CMK (cell line): Measurements from ENCODE around the gene GTF3A.
"Not testable (repeated sequence)": the region's sequence is repeated elsewhere in the genome, so short reads cannot be mapped to it uniquely, and the experiment has no call there.

ENCODE experiments used
- DNase-seq: peaks from one replicate; pipeline ENCODE4 v3.0.0-alpha.2; 2010; ENCODE audit warnings: low read depth

GTF3A gene

DNA sequence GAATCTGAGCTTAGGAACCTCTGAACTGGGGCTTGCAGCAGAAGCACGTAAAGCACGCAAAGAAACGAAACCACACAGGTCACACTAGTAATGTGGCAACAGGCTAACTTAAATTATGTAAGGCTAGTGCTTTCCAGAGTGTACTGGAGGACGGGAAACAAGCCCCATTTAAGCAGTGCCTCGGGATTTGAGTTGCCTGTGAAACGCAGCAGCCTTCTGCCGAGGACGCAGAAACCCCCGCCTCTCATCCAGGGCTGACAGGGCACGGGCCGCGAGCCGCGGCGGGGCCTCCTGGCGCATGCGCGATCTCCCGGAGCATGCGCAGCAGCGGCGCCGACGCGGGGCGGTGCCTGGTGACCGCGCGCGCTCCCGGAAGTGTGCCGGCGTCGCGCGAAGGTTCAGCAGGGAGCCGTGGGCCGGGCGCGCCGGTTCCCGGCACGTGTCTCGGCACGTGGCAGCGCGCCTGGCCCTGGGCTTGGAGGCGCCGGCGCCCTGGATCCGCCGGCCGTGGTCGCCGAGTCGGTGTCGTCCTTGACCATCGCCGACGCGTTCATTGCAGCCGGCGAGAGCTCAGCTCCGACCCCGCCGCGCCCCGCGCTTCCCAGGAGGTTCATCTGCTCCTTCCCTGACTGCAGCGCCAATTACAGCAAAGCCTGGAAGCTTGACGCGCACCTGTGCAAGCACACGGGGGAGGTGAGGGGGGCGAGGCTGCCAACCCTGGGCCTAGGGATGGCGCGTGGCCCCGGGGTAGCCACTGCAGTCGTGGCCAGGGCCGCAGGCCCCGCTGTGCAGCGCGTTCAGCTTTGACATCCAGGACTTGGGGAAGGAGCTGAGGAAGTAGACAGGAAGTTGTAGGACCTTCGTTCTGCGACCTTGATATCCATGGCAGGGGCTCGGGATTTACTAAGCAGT is at the start of gene GTF3A:
TSS of gene GTF3A (plus strand) at position 374 of the 912 bp plus-strand sequence.
- peak; percentile 61 for DNase-seq

DNA sequence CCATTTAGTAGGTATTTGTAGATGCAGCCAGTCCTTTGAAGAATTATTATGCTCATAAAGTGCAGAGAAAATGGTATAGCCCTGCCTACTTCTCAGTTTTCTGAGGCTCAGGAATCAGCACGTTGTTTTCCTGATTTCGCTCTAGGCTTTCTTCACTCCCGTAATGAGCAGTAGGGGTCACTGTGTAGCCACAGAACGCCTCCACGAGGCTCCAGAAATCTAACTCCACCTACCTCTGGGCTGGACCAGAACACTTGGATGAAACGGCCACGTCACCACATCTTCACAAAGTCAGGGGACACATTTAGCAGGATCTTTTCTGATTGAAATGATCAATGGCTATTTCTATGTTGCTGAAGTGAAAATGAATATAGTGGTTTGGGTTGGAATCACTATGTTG is 49.8 kb upstream of the GTF3A start:
- DNase-seq = no peak

DNA sequence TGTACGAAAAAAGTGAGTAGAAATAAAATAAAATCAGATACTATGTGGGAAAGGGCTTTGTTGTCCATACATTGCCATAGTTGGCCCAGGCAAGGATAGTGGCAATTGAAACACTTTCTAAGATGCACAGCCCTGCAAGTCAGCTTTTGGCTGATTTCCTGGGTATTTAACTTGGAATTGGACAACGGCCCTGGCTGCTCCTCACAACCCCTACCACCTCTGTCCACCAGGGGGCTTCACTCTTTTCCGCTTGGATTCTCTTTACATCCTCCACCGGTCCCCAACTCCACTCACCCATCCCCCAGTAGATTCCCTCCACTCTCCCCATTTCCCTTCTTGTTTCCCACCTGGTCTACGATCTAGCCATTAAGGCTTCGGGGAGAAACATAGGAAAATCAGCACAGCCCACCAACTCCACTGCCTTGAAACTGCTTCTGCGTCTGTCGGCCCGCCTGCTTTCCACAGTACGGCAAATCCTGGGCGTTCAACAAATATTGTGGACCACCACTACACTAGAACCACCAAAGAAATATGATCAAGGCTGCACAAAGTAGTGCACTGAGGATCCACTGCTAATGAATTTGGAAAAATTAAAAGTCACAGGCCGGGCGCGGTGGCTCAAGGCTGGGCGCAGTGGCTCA is 48.6 kb upstream of the GTF3A start:
- no peak for DNase-seq

DNA sequence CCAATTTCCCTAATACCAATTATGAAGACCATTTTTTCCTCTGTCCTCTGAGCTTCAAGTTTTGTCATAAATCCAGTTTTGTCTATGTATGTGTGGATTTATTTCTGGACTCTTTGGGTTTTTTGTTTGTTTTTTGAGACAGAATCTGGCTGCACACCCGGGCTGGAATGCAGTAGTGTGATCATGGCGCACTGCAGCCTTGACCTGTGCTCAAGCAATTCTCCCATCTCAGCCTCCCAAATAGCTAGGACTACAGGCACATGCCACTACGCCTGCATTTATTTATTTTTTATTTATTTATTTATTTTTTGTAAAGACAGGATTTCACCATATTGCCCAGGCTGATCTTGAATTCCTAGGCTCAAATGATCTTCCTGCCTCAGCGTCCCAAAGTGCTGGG is 45.3 kb upstream of the GTF3A start:
- DNase-seq = no peak

DNA sequence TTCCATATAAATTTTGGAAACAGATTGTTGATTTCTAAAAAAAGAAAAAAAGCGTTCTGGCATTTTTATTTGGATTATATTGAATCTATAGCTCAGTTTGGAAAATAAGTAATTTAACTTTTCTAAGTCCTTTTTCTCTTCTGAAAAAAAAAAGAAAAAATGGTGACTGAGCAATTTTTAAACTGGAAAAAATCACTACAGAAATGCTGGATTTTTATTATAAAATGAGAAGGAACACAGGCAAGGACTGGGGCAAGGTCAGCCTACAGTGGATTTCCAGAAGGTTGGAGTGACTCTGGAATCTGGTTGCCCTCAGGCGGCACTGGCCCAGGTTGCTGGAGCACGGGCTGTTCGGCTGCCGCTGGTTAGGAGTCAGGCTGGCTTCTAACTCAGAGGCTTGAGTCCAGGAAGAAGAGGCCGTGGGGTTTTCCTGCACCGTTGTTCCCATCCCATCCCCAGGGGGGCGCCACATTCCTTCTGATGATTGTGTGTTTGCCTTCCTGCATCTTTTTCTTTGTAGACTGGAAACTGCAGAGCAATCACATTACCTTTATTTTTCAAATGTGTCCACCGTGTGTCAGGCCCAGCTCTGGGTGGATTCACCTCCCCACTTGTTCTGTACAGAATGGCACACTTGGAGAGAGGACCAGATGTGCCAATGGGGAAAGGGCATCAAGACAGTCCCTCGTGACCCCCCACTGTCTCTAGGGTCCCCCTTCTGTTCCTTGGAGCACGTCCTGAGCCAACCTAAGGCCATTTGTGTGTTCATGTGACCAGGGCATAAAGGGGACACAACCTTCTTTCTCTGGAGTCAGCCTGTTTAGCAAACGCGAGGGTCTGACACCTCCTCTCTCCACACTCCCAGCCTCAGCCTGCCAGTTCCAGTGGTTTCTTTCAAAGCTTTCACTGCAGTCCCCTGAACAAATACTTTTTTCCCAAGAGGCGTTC is 44.5 kb upstream of the GTF3A start:
- no peak for DNase-seq

DNA sequence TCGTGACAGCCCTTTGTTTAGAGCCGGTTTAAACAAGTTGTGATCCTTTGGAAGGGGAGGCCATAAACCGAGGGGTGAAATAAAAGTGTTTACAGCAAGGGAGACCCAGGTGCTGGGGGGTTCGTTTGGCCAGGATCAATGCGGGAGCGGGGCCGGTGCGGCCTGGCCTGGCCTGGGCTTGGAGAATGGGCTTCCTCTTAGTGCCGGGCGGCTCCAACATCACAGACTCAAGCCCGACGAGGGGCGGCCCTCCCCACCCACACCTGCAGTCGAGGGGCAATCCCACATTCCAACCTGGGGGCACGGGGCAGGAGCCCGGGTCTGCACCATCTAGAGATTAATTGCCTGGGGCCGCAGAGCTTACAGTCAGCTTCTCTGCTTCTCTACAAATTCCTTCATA is 42.8 kb upstream of the GTF3A start:
- DNase-seq = no peak

DNA sequence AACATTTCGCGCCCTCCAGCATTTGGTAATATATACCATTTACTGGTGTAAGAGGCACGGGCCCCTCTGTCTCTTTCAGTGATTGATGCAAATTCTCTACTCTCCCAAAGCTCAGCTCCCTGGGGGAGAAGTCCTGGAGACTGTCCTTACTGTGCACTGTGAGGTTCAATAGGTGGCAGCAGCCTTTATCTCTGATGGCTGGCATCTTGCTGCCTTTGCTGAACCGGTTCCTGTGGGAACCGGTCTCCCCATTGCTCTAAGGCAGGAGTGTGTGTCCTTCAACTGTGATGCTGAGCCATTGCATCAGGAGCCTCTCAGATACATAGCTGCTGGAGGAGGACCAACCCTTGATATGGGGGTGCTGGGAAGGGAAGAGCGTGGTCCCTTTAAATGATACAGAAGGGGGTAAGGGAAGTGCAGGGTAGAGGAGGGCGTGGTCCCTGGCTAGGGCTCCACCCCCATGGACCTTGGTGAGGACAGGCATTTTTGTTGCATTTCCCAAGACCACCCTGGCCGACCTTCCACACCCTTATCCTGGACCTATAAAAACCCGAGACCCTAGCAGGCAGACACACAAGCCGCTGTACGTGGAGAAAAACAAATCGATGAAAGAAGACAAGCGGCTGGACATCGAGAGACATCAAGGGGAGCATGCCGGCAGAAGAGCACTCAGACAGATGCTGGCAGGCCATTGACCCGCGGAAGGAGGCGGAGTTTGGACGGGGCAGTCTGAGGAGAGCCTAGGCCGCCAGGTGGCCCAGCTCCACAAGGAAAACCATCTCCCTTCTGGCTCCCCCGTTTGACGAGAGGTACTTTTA is 41.1 kb upstream of the GTF3A start:
- DNase-seq = no peak

DNA sequence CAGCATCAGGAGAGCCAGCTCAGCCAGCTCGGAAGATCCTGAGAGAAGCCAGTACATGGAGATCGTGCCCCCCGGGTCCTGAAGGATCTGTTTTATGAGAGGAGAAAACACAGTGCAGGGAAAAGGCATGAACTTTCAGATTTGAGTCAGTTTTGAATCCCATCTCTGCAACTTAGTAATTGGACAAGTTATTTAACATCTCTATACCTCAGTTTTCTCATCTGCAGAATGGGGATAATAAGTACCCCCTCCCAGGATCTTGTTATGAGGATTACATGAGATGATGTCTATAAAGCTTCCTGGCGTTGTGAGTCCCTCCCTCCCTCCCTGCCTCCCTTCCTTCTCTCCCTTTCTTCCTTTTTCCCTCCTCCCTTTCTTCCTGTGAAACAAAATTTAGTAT is 40.1 kb upstream of the GTF3A start:
- DNase-seq = no peak

DNA sequence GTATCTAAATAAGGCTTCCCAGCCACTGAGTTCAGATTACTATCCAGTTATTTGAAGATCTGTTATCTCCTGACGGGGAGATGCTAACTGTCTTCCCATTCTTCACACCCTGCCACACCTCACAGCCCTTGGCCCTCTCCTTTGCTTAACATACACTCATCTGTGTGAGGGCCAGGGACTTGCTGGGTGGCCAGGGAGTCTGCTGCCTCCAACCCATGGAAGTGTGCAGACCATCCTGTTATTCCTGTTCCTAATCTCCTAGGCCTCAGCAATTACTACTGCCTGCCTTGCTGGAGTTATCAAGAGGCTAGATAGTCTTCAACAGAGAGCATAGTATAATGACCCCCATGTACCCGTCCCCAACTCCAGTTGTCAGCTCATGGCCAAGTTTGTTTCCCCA is 36.2 kb upstream of the GTF3A start:
- no peak for DNase-seq

DNA sequence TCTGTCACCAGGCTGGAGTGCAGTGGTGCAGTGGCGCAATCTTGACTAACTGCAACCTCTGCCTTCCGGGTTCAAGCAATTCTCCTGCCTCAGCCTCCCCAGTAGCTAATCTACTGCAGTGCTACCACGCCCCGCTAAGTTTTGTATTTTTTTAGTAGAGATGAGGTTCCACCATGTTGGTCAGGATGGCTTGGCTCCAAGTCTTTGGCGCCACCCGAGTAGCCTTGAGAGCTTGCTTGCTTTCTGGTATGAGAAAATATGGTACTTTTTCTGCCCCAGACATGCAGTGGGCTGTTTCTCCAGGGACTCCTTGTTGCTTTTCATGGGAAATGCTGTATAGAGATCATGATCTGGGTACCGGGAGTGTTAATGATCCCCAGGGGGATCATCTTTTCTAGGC is 34.5 kb upstream of the GTF3A start:
- DNase-seq = no peak

DNA sequence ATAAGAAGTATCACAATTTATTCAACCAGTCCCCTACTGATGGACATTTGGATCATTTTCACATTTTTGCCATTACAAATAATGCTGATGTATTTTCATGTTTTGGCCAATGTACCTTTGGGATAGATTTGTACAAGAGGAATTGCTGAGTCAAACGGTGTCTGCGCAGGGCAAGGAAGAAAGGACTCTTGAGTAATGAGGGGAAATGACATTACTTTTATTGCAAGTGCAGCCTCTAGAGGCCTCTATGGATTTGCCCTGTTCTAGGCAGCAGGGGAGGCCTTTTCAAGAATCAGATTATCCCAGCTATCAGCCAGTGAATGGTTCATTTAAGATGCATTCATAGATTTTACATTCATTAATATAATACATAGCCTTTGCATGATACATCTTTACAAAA is 32.9 kb upstream of the GTF3A start:
- DNase-seq = no peak

DNA sequence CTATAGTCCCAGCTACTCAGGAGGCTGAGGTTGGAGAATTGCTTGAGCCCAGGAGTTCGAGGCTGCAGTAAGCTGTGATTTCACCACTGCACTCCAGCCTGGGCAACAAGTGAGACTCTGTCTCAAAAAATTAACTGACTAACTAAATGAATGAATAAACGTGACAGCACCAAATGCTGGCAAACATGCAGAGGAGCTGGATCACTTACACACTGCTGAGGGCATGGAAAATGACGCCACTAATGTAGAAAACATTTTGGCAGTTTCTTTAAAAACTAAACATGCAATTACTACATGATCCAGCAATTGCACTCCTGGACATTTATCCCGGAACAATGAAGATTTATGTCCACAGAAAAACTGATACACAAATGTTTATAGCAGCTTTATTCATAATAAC is 31.3 kb upstream of the GTF3A start:
- DNase-seq = no peak

DNA sequence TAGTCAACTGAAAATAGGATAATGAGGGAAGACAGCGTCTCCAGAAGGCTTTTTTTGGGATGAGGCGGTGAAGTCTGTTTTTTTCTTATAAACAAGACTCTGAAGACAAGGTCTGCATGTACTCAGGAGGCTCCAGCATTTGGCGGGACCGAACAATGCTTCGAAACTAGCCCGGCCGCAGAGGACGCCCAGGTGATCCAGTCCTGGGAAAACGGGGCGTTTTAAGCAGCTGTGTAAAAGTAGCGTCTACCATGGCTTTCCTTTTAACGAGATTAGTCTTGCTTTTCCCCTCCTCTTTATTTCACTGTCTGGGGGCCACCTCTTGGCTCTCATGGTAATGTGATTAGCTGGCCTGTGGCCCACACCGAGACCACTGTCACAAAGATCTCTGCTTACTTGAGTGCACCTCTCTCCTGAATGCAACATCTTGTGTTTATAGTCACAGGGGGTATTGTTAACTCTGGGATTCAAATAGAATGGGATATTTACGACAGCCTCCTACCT is 29.4 kb upstream of the GTF3A start:
- DNase-seq = no peak

DNA sequence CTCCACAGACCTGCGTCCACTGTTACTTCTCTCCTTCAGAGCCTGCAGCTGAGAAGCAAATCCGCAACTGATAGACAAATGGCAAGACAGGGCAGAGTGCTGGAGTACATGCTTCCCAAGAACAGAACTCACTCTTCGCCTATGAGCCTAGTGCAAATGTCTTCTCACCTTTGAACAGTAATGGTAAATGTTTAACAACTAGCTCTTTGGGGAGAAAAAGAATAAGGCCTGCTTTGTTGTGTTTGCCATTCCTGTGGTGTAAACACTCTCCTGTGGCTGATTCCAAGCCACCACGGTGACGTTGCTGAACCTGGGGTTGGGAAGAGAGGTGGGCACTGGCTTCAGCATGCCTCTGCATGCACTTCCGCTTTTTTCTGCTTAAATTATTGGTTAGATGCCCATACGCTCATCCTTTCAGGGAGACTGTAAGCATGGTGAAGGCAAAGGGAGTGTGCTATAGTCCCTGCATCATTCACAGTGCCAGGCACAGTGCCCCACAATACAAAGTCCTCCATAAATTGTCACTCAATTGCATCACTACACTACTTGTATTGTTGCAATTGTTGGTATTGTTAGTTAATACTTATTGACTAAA is 28.1 kb upstream of the GTF3A start:
- no peak for DNase-seq

DNA sequence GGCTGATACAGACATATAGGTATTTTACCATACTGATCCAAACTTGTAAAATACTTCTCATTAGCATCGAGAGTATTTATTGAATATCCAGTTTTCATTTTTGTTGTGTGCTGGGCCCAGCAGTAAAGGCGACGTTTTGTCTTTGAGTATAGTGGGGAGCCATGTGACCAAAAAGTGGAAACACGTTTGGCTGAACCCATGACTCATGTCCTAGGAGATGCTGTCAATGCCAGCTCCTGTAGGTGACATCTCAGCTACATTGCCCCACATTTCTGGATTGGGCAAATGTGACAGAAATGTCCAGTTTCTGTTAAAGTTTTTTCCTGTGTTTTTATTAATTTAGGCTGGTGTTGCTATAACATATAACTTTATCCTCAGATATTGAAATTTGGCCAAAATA is 26.1 kb upstream of the GTF3A start:
- no peak for DNase-seq

DNA sequence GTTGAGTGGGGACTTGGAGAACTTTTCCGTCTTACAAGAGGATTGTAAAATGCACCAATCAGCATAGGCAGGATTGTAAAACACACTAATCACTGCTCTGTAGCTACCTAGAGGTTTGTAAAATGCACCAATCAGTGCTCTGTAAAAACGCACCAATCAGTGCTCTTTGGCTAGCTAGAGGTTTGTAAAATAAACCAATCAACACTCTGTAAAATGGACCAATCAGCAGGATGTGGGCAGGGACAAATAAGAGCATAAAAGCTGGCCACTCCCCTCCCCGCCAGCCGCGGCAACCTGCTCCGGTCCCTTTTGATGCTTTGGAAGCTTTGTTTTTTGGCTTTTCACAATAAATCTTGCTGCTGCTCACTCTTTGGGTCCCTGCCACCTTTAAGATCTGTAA is 24.0 kb upstream of the GTF3A start:
- DNase-seq = not testable (repeated sequence)

DNA sequence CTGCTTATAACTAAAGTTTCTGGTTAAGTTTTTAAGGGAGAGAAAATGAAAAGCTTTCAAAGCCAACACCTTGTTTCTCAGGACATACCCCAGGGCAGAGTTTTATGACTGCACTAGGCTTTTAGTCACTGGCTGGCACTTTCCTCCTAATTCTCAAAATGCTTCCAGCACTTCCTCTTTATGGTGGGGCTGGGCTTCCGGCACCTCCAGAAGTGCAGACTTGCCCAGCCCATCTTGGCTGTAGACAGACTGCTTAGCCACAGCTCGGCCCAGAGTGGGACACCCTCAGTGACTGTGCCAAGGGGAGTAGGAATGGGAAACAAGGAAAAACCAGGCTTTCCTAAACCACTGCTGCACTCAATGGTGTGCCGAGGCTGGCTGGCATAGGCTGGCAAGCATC is 23.2 kb upstream of the GTF3A start:
- no peak for DNase-seq

DNA sequence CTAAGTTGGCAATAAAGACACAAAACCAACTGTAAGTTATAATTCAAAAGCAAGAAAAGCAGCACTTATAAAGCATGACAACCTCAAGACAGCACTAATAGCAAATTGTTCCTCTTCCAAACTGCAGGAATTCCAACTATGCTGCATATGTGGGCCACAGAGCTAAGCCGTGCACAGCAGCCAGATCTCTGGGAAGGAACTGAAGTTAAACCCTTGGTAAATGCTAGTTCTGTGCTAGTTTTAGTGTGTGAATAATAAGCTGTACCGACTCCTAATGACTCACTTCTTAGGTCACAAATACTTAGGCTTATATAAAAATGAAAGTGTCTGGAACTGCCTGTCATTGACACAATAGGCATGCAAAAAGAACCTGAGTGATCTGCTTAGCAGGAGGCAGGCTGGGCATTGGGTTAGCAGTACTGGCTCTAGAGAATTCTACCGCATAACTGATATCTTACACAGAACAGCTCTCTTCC is 21.2 kb upstream of the GTF3A start:
- DNase-seq = no peak

DNA sequence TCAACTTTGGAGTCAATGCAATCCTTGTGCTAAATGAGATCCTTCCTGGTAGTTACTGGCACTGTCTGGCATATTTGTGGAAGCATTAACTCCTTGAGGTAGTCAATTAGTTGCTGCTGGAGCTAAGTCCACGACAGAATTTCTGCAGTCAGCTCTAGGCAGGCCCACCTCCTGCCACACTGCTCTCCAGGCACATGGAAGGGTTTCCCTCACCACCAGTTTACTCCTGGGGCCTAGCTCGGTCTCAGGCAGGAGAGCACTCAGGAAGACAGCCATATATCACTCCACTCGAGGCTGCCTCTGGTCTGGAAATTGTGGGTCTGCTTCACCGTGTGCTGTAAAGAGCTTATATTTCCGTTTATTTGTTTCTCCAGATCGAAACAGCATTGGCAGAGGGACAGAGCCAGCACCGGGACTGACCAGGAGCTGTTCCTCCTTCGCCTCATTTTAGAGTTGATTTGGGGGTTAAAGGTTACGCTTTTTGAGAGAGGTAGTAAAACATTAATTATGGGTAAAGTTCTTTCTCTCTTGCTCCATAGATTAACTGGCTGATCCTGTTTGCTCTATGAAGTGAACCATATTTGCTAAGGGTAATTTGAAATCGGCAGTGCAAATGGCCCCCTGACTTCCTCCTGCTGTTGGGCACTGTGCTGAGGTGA is 20.6 kb upstream of the GTF3A start:
- no peak for DNase-seq

DNA sequence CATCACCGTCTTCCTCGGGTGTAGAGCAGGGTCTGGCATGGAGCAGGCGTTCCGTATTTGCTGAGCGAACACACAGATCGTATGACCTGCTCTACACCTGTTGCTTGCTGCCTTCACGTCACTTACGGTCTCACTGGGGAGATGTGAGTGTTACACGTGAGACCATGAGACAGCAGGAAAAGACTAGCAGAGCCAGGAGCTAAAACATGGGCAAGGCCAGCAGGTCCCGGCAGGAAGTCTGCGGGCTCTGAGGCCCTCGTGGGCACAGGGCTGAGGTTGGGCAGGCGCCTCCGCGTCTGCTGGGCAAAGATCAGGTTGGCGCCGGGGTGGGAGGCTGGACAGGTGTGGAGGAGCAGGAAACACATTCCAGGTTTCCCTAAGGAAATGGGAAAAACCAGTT is 19.7 kb upstream of the GTF3A start:
- DNase-seq = no peak
